Measurements from ENCODE around the gene ATP6V0A1.

DNA sequence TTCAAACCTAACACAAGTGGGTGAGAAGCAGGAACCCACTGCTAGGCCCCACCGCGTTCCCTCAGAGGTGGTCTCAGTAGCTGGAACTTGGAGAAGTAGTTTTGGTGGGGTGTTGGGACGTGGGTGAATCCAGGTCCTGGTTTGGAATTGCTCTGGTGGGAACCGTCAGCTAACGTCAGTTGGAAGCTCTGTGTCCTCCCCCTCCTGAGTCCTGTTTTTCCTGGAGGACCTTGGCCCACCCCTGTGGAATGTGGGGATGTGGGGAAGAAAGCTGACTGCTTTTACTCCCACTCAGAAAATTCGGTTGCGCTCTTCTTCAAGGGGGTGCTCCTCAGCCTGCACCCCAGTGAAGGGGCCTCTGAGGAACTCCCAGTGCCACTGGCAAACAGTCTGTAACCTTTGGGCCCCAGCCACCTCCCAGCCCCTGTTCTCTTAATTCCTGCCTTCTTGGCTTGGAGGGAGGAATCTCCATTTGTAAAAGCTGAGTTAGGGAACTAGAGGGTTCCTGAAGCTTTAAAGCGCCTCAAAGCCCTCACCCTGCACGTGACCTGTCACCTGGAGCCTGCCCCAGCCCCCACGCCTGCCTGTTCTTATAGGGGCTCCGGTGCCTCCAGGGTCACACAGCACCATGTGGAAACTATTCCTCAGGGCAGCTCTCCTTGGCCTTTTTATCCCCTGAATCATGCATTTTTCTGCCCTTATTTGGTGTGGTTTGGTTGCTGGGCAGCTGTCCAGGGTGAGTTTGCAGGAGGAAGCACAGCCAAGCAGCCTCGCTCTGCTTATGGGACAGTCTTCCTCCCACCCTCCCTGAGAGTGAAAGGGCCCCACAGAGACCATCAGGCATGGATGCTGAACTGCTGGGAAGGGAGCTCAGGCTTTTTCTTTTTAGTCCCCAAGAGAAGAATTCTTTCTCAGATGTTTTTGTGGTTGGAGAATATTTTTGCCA is 61.1 kb downstream of the ATP6V0A1 start:
- TF ChIP-seq EZH2 (IDR thresholded peaks at IDR 0.05; ENCODE audit: insufficient read depth, low read length) (no peak), CTCF (IDR thresholded peaks at IDR 0.05; ENCODE audit: insufficient read depth, low read depth, low read length) (no peak)
